GM10248 (cell line): ENCODE data around the gene CLEC4A.
"Not testable (repeated sequence)": the region's sequence is repeated elsewhere in the genome, so short reads cannot be mapped to it uniquely, and the experiment has no call there.

Experiments used
- CTCF ChIA-PET: fragments of 300-600 bp; sonication (Branson Sonifier 250); formaldehyde crosslinking; extraction: SDS; loops from one replicate; lab custom pipeline; 2021; ENCODE audit warnings: antibody characterized with exemption; lab: Yijun Ruan, JAX
- POLR2A ChIA-PET: fragments of 350-650 bp; sonication (Branson Sonifier 250); formaldehyde crosslinking; extraction: SDS; loops from one replicate; lab custom pipeline; 2020; ENCODE audit warnings: antibody characterized with exemption; lab: Yijun Ruan, JAX
- DNase-seq: peaks from one replicate; pipeline ENCODE4 v3.0.0; 2012; ENCODE audit errors: extremely low spot score
- TF ChIP-seq, protein P1 (sequence below): IDR thresholded peaks from 2 replicates; pipeline ENCODE4 v1.5.1; 2012; ENCODE audit warnings: mild to moderate bottlenecking, low read depth; ENCODE audit errors: extremely low read depth, missing control alignments, control extremely low read depth

Gene CLEC4A

DNA sequence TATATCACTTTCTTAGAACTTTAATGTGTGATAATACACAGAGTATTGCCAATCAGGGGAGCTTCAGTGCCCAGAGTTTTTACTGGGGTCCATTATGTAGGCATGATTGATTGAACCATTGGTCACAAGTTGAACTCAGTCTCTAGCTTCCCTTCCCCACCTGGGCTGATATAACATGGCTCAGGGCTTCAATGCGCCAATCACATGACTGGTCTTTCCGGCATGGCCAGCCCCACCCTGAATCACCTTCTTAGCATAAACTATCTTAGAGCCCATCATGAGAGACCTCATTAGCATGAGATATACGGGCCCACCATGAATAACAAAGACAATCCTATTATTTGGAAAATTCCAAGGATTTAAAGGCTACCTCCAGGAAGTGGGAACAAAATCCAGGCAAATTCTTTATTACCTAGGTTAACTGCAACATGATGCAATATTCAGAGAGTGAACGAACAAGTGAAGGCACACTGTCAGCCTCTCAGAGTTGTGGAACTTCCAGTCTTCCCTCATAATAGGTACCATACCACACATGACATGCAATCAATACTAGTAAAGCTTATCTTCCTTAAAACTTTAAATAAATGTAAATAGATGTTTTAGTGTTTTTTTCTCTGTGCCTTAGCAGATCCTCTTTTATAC, 3.2 kb upstream of the CLEC4A start:
- TF ChIP-seq, protein P1, sequence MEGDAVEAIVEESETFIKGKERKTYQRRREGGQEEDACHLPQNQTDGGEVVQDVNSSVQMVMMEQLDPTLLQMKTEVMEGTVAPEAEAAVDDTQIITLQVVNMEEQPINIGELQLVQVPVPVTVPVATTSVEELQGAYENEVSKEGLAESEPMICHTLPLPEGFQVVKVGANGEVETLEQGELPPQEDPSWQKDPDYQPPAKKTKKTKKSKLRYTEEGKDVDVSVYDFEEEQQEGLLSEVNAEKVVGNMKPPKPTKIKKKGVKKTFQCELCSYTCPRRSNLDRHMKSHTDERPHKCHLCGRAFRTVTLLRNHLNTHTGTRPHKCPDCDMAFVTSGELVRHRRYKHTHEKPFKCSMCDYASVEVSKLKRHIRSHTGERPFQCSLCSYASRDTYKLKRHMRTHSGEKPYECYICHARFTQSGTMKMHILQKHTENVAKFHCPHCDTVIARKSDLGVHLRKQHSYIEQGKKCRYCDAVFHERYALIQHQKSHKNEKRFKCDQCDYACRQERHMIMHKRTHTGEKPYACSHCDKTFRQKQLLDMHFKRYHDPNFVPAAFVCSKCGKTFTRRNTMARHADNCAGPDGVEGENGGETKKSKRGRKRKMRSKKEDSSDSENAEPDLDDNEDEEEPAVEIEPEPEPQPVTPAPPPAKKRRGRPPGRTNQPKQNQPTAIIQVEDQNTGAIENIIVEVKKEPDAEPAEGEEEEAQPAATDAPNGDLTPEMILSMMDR = no peak
- no peak for DNase-seq
- ChIA-PET CTCF (interaction anchor here (1.1 to 1.6 kb wide), 4 partner anchors 11 to 111 kb away, joined by 4 to 5 read pairs (median 4); no protein-coding TSS in a partner anchor), POLR2A (no interaction called here)

- DNase-seq = no peak
- ChIA-PET CTCF (interaction anchor here (1.4 kb wide), 1 partner anchor 11 kb away, joined by 3 read pairs; no protein-coding TSS in a partner anchor), POLR2A (no interaction called here)
- TF ChIP-seq, protein P1 = no peak
Observed at GRCh38 chr12:8127138-8127537, 3.7 kb downstream of the CLEC4A start.

GRCh38 chr12:8133636-8134397, 10.4 kb downstream of the CLEC4A start:
- POLR2A ChIA-PET, CTCF ChIA-PET, DNase-seq: not testable (repeated sequence)

DNA sequence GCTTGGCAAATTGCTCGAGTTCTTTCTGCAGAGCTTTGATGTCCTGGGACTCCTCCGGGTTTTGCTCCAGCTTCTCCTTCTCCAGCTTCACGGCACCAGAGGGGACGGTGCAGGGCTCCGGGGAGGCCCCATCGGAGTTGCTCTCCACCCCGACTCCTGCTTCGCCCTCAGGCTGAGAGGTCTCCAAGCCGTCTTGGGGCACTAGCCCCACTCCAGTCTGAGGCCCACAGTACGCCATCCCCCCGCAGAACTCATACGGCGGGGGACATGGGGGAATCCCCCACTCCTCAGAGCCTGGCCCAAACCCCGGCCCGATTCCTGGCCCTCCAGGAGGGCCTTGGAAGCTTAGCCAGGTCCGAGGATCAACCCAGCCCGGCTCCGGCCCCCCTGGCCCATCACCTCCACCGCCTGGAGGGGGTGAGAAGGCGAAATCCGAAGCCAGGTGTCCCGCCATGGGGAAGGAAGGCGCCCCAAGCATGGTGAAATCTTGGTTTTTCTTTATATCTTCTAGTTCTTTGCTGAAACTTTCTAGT, 11.0 kb downstream of the CLEC4A start:
- POLR2A ChIA-PET, CTCF ChIA-PET, DNase-seq: not testable (repeated sequence)

- DNase-seq, CTCF ChIA-PET: not testable (repeated sequence)
Observed at GRCh38 chr12:8141647-8142046, 18.2 kb downstream of the CLEC4A start.

DNA sequence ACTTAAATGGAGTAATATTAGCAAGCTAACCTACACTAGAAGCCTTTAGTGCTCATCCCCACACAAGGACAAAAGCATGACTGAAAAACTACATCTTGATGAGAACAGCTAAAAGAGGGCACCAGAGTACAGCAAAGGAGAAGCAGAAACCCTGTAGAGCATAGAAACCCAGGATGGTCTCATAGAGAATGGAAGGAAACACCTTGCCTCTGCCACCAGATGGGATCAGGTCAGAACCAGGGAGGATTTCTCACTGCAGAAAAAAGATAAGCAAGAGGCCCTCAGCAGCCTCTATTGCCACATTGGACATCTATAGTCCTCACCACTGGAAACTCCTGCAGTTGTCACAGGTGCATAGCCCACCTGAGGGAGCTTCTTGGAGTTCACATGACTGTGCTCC, 19.8 kb downstream of the CLEC4A start:
- ChIA-PET POLR2A (no interaction called here), CTCF (no interaction called here)
- no peak for DNase-seq
- TF ChIP-seq, protein P1 = no peak

More at GRCh38 chr12:8141647-8142046, 18.2 kb downstream of the CLEC4A start:
- POLR2A ChIA-PET = not testable (repeated sequence)

DNA sequence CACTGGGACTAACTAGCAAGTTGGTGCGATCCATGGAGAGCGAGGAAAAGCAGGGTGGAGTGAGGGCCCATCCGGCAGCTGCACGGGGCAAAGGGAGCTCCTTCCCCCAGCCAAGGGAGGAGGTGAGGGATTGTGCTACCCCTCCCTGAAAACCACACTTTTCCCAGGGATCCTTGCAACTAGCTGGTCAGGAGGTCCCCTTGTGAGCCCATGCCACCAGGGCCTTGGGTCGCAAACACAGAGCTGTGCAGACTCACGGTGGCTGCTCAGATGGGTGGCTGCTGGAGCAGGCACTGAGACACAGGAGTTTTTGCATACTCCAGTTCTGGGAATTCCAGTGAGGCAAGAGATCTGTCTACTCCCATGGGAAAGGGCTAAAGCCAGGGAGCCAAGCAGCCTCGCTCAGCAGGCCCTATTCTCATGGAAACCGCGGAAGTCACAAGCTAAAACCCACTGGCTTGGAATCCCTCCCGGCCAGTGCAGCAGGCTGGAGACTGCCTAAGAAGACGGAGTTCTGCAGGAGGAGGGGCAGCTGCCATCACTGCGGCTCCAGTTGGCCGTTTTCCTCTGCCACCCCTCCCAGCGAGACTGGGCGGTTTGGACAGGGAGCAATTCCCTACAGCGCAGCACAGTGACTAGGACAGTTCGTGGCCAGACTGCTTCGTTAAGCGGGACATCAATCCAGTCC, 22.5 kb downstream of the CLEC4A start:
- CTCF ChIA-PET = interaction anchor here (1.1 kb wide), 1 partner anchor 9 kb away, joined by 4 read pairs; no protein-coding TSS in a partner anchor
- TF ChIP-seq, protein P1 = no peak
- no peak for DNase-seq
- POLR2A ChIA-PET = no interaction called here

GRCh38 chr12:8146442-8146771, 23.0 kb downstream of the CLEC4A start:
- TF ChIP-seq, protein P1 = no peak
- DNase-seq = no peak
- POLR2A ChIA-PET = no interaction called here
- CTCF ChIA-PET = no interaction called here
